Activated CD8-positive, alpha-beta memory T cell treated with anti-CD3 and anti-CD28 coated beads for 48 hours (primary cell): ENCODE measurements around the gene ACTRT2.
A peak's percentile ranks its signal among the peaks of the same experiment; 100 is the strongest.

Experiments
- DNase-seq, 3 experiments: peaks; one replicate each; pipeline ENCODE4 v3.0.0-alpha.2; 2020; ENCODE audit warnings: low read depth in 2 of 3, low spot score in 2 of 3

ACTRT2 gene

DNA sequence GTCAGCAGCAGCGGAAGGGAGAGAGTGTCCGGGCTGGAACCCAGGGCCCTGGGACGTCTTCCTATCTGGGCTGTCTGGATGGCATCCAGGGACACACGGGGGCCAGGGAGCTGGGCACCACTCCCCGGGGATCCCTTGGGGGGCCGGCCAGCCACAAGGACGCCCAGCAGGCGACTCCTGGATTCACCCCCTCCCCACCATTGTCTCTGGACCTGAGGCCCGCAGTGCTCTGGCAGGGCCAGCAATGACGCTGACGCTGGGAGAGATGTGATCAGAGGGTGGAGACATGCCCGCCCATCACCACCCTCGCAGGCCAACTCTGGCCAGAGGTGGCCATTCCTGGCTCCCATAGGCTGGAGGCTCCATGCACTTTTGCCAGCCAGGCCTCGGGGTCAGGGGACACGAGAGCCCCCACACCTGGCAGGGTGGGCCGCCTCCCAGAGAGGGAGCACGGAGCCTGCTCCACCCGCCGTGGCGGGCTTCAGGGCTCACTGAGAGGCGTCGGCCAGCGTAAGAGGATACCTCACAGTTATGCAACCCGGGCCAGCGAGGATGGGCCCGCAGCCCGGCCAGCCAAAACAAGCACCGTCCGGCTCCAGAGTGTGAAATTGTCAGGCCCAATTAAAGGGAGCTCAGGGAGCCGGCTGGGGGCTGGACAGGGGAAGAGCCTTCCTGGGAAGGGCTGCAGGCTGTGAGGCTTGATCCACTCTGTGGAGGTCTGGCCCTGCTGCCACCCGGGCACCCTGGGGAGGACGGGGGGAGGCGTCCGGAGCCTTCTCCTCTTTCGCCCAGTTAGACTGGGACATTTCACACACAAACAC, 10.3 kb downstream of the ACTRT2 start:
- DNase-seq = no peak

DNA sequence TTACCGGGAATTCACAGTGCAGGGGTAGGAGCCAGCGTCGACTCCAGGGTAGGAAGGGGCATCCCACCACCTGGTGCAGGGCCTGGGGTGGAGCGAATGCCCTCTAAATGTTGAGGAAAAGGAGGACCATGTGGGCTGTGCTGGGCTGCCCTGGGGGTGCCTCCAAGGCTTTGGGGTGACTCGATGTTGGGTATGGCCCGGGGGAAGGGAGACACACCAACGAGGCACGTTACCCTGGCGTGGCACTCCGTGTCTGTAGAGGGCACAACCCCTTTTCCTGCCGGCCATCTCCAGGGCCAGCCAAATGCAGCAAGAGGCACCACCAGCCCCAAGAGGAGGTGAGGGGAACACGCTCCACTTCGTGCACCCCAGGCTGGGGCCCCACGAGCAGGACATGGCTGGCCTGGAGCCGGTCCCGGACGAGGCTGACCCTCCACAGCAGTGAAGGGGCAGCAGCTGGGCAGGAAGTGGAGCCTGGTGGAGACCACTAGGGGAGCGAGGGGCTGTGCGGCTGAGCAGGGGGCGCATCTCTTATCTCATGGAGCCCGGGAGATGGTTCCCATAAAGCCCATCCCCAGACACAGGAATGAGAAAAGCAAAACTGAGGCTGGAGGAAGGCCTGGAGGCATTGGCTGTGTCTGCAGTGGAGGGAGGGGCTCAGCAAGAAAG, 11.2 kb downstream of the ACTRT2 start:
- no peak for DNase-seq

DNA sequence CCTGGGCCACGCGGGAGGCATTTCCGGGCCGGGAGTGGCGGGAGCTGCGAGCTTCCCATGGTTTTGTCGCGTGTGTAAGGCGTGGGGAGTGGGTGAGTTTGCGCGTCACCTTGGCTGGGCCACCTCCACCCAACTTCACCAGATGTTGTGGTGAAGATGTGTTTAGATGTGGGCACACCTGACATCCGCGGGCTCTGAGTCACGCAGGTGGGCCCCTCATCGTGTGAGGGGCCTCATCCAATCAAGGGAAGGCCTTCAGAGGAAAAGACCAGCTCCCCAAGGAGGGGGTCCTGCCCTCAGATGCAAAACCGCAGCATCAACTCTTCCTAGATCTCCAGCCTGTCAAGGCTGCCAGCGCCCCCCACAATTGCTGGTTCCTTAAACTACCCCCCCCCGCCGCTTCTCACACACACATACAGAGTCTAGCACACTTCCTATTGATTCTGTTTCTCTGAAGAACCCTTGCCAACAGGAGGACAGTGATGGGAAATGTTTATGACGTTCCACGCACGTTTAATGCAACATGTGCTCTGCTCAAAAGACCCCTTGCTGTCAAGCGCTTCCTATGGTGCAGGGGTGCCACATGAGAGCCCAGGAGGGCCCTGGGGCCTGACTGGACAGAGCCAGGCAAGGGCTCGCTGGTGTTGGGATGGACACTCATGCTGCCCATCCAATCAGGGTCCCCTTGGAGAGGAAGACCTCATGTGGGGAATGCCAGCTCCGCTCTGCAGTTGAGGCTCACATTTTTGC, 11.9 kb downstream of the ACTRT2 start:
- DNase-seq = peak in 1 of 3 experiments; percentile 6

DNA sequence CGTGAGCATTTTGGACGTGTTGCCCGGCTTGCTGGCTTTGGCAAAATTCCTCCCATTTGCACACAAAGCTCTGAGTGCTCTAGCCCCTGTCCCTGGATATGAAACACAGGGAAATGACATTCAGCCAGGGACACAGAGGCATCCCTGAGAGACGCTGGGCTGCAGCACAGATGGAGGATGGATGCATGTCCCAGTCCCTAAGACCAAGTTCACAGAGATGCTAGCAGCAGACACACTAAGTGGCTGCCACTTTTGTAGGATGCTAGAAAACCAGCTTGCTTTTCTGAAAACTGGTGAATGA, 12.5 kb downstream of the ACTRT2 start:
- DNase-seq = no peak

DNA sequence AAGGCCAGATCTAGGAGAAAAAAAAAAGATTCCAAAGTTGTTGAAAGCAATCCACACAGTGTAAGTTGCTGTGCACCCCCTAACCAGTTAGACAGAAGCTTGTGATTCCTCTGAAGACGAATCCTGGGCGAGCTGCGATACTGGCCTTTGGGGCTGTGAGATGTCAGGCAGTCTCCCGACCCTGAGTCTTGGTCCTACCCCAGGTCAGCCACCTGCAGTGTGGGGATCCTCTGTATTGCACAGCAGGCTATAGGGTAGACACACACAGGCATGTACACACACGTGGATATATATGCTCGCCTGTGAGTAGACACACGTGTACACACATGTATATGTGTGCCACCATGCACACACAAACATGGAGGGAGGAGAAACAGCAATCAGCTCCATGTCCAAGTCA, 12.9 kb downstream of the ACTRT2 start:
- DNase-seq = no peak

DNA sequence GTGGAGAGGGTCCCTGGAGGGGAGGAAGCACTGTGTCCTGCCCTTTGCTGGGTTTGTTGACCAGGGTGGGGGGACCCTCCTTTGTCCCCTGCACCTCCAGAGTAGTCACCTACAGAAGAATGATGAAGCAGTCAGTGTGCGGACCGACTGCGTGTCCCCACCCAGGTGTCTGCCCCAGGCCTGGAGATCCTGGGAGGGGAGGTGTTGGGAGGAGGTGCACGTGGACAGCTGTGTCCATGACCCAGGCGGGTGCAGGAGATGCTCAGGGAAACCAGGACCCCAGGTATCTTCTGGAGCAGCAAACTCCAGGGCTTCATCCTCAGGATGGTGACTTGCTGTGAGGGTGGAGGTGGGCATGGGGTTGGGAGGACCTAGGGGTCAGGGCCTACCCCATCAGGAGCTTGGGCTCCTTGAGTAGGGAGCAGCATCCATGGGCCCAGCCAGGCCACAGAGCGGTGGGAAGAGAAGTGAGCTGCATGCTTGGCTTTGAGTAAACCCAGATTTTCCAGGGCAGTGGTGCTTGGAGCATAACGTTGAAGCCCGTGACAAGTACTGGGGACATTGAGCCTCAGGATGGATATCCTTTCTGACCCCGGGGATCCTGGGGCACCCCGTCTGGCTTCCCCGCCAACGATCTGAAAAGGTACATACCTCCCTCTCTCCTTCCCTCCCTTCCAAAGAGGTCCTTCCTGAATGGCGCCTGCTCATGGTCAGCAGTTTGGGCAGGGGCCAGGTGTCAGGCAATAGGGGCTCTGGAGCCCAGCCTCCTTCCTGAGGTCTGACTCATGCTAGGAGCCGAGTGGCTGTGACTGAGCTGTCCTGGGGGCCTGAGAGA, 13.7 kb downstream of the ACTRT2 start:
- DNase-seq = no peak

DNA sequence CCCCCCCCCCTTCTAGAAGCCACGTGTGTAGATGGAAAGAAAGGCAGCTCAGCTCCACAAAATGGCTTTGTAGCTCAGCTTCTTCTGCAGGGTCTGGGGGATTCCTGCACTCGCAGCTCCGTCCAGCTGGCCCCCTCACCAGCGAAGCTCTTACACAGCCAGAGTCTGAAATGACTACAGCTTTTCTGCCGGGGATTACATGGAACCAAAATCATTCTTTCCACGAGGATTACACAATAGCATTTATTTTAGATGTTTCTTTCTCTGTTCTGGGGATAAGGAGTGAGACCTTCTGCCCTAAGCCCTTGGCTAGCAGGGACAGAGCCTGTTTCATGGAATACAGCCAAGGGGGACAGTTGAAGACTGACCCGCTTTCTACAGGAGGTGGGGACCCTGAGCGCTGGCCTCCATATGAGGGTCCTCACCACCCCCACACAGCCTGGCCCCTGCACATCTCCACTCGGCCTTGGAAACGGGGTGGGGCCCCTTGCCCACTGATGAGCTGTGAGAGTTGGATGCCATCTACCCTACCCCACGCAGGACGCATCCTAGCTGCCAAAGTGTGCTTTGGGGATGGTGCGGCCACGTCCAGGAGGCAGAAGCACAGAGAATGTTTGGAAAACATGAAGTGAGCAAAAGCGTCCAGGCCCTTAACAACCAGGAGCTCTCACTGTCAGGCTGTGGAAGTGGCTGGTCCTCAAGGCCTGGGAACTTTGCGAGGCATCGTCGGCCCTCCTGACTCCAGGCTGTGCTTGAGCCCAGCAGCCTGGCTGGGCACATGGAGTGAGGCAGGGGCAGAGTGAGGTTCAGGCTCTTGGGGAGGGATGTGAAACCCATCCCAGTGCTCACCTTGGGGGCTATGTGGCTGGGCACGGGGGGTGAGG, 14.5 kb downstream of the ACTRT2 start:
- DNase-seq = no peak

DNA sequence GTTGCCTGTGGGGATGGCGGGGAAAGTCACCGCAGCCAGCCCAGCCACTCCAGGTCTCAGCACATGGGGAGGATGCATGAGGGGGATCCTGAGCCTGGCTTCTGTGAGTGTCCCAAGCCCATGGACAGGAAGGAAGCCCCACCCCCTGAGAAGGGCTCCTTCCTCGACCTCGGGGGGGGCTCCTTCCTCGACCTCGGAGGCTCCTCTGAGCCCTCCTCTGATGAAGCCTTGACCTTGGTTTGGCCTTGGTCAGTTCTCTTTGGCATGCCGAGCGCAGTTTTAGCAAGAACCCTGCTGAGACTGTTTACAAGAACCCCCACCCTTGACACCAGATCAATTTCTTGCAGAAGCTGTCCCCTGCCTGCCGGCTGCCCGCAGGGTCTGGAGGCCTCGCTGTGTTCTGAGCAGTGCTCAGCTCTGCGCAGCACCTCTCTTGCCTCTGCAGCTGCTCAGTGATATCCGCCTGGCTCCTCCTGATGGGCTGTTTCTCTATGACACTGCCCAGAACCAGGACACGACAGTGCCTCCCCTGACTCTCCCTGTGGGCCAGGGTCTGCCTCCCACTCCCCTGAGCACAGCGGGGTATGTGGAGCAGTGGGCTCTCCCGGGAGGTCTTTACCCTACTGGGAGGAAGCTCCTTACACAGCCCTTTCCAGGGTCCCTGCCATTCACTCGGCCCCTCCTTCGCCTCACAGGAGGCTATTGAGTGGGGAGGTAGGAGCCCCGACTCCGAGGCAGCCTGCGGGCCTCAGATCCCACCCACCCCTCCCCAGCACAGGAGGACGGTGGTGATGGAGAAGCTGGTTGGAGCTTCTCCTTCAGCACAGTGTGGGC, 15.4 kb downstream of the ACTRT2 start:
- DNase-seq = no peak

DNA sequence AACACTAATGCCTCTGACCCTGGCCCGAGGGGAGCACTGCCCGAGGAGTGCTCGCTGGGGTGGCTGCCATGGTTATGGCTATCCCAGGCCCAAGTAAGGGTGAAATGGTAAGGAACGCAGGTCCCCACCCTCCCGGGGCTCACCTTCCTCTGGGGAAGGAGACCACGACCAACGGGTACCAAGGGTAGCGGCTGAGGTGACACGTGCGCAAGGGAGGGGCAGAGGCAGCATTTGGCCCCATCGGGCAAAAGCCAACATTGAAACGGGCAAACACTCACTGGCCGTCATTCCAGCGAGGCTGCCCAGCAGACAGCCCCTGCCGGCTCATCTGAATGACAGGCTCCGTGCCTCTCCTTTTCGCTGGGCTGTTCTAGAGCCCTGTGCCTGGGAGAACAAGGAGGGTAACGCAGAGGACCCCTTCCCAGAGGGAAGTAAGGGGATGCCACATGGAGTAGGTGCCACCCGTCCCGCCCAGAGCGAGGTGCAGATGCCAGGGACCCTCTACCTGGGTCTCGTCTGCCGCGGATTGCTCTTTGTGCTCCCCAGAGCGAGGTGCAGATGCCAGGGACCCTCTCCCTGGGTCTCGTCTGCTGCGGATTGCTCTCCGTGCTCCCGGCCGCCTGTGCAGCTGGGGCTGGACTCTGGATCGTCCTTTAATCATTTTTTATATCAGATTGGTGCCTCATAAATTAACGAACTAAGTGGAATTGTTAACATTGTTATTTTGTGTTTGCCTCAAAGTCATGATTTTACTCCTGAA, 16.2 kb downstream of the ACTRT2 start:
- no peak for DNase-seq

DNA sequence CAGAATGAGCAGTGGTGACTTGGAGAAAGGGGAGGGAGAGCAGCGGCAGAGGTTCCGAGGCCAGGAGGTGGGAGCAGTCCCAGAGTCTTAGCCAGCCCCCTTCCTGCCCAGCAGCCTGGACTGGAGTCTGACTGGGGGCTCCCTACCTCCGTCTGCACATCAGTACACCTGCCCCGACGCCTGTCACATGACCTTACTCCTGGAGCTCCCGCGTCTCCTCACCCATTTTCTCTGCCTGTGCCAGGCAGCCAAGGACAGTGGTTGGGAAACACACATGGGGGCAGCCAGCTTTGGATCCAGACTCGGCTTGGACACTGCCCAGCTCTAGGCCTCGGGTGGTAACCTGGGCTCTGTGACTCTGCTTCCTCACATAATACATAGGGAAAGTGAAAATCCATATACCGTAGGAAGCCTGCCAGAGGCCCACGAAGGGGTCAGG, 16.9 kb downstream of the ACTRT2 start:
- no peak for DNase-seq

DNA sequence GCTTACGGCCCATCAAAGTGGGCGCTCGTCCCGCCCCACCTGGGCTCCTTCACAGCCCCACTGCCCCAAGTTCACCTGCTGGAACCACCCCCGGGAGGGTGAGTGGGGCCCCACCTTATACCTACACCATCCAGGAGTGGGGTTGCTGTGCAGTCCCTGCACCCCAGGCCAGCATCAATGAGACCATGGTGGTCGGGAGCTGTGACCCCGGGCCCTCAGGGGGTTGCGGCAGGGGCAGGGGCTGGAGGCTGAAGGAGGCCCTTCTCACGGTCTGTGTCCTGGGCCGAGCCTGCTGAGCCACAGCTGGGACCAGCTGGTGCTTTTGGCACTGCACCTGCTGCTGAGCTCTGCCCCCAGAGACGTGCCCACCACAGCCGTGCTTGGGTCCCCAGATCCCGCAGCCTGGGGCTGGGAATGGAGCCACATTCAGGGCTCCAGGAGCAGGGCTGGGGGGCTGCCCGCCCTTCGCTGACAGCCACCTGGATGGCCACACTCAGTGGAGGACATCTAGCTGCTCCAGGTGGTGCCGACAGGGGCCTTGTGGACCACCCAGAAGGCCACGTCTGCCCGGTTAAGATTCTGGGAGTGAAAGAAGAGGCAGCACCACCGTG, 17.4 kb downstream of the ACTRT2 start:
- no peak for DNase-seq

DNA sequence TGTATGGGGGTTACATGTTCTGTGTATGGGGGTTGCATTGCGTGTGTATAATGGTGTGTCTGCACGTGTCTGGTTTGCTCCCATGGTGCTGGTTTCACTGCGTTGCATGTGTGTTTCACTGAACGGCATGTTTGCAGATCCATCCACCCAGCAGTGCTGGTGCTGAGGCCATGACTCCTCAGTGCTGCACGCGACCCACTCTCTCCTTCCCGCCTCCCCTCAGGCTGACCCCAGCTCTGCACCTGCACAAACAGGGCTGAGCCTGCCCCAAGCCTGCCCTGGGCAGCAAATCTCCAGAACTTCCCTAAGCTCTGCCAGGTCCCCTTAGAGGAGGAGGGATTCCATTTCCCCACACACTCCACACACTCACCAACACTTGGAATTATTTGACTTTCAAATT, 18.7 kb downstream of the ACTRT2 start:
- DNase-seq = no peak

DNA sequence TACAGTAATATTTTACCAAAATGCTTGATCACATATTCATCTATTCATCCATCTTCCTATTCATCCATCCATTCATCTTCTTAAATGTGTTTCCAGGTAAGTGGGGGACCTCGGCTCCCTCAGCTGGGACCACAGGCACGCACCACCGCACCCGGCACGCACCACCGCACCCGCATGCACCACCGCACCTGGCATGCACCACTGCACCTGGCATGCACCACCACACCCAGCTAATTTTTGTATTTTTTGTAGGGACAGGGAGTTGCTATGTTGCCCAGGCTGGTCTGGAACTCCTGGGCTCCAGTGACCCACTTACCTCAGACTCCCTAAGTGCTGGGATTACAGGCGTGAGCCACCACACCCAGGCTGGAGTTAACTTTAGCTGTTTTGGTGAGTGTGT, 21.2 kb downstream of the ACTRT2 start:
- no peak for DNase-seq

DNA sequence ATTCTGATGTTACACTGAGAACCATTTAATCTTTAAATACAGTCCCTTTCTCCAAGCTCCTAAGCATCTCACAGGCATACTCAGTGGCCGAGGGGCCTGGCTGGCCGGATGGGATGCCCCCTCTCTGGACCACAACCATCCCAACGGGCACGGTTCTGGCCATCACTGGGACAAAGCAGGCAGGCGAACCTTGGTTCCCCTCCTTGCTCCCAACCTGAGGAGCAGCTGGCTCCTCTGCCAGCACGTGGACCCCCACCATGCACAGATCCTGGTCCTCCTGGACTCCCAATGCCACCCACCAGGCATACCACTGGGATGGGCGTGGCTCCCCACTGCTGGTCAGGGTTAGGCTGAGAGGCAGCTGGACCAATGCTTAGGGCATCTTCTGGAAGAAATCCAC, 27.9 kb downstream of the ACTRT2 start:
- no peak for DNase-seq

DNA sequence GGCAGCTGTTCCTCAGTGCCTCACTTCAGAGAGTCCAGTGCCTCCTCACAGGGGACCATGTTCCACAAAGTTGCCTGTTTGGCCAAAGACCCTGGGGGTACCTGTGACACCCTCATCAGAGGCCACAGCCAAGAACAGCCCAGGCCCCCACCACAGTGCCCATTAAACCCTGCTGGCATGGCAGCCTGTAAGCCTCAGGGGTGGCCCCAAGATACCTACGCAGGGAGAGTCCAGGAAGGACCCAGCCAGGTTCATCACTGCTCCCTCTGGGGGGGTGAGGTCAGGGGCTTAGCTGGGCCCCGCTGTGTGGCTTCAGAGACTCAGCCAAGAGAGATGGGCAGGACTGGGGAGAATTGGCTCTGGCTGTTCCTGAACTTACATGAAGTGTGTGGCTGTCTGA, 28.6 kb downstream of the ACTRT2 start:
- DNase-seq = no peak

DNA sequence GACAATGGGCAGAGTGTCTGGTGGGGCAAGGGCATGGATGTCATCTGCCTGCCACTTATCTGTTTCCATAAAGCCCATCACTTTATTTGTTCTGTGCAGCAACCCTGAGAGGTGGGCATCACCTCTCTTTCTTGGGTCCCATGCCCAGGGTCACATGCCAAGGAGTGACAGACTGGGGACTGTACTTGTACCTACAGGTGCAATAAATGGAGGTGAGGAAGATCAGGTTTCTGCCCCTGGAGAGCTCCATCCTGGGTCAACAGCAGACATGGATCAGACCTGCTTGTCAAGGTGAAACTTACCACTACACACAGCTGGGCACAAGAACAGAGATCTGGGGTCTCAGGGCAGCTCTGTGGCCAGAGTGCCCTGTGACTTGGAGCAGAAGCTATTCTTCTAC, 29.3 kb downstream of the ACTRT2 start:
- DNase-seq = no peak

DNA sequence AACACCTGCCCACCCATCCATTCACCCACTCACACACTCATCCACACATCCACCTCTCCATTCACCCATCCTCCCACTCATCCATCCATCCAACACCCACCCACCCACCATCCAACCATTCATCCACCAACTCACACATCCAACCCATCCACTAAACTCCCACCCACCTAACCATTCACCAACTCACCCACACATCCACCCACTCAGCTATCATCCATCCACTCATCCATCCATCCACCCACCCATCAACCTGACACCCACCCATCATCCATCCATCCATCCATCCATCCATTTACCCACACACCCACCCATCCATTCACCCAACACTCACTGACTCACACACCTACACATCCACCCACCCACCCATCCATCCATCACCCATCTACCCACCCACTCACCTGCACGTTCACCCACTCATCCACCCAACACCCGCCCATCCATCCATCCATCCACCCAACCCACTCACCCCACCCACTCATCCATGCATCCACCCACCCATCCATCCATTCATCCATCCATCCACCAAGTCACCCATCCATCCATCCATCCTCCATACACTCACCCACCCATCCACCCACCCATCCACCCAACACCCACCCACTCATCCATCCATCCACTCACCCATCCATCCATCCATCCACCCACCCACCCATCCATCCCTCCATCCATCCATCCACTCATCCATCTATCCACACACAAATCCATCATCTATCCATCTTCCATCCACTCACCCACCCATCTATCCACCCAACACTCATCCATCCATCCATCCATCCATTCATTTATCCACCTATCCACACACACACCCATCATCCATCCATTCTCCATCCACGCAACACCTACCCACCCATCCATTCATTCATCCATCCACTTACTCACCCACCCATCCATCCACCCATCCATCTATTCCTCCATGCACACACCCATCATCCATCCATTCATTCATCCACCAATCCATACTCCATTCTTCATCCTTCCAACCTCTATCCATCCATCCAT, 30.3 kb downstream of the ACTRT2 start:
- DNase-seq = no peak
